K562 (cell line): Measurements from ENCODE around the gene NTPCR.

Source experiments
- ATF3 ChIP-seq, 2 experiments: fragments of 450-650 bp in 1 of 2; sonication (generic) in 1 of 2; formaldehyde crosslinking in 1 of 2; IDR thresholded peaks in 1 of 2; conservative IDR thresholded peaks in 1 of 2; 2 replicates each; pipeline versions ENCODE4 v1.6.1 to v1.8.1; 2016 to 2023; ENCODE audit warnings: mild to moderate bottlenecking in 2 of 2, moderate library complexity in 2 of 2, inconsistent platforms in 1 of 2, missing genetic modification reagents in 1 of 2
- ATF7 ChIP-seq: fragments of 450-650 bp; IDR thresholded peaks from 2 replicates; pipeline ENCODE4 v1.7.1; 2014; ENCODE audit warnings: mild to moderate bottlenecking, moderate library complexity
- BACH1 ChIP-seq: fragments of 200-800 bp; sonication (Bioruptor generic); IDR thresholded peaks from 2 replicates; pipeline ENCODE4 v1.6.1; 2016; ENCODE audit warnings: missing genetic modification characterization, missing compliant biosample characterization
- CTCF ChIP-seq, 3 experiments: IDR thresholded peaks in 2 of 3; conservative IDR thresholded peaks in 1 of 3; 2 replicates each; pipeline ENCODE4 v1.5.1; 2011 to 2012; ENCODE audit warnings: low read length in 3 of 3, mild to moderate bottlenecking in 3 of 3, control low read depth in 2 of 3, improper control_type of control experiment in 1 of 3, inconsistent platforms in 1 of 3, low read depth in 1 of 3, mixed read lengths in 1 of 3, moderate library complexity in 1 of 3; ENCODE audit not compliant: insufficient read depth in 2 of 3
- NFYB ChIP-seq: IDR thresholded peaks from 2 replicates; pipeline ENCODE4 v1.6.1; 2011; ENCODE audit warnings: mild to moderate bottlenecking, moderate library complexity; ENCODE audit not compliant: insufficient read length; ENCODE audit errors: extremely low read depth
- NR2C2 ChIP-seq, 2 experiments: fragments of 200-800 bp in 1 of 2; sonication (Bioruptor generic) in 1 of 2; sonication (generic) in 1 of 2; formaldehyde crosslinking in 1 of 2; IDR thresholded peaks; 2 replicates each; pipeline versions ENCODE4 v1.6.1 to v1.8.0; 2016 to 2022; ENCODE audit warnings: mild to moderate bottlenecking in 1 of 2, missing compliant biosample characterization in 1 of 2, missing genetic modification characterization in 1 of 2, missing genetic modification reagents in 1 of 2
- RBM39 ChIP-seq: fragments of 200-400 bp; formaldehyde crosslinking; optimal IDR thresholded peaks from 2 replicates; pipeline ENCODE3; 2018; ENCODE audit warnings: low read depth, low read length
- RFX5 ChIP-seq: IDR thresholded peaks from 2 replicates; pipeline ENCODE4 v1.6.1; 2011; ENCODE audit warnings: low read depth, mild to moderate bottlenecking, improper control_type of control experiment, low read length
- USF1 ChIP-seq: sonication (generic); formaldehyde crosslinking; IDR thresholded peaks from 2 replicates; pipeline ENCODE4 v1.9.0; 2022; ENCODE audit warnings: mild to moderate bottlenecking, missing genetic modification reagents

- no peak for TF ChIP-seq USF1 (CRISPR knock-in tag)
- TF ChIP-seq ATF7: no peak
- no peak for TF ChIP-seq CTCF (IDR thresholded peaks at IDR 0.05 in 2 of 3, conservative IDR thresholded peaks at IDR 0.05 in 1 of 3; ENCODE audit: insufficient read depth in 2 of 3, low read depth in 1 of 3, low read length in 3 of 3)
- TF ChIP-seq NR2C2 (CRISPR knock-in tag; IDR thresholded peaks at IDR 0.05): no peak
- no peak for TF ChIP-seq NR2C2 (tag; IDR thresholded peaks at IDR 0.05)
- TF ChIP-seq RBM39: no peak
- TF ChIP-seq ATF3 (IDR thresholded peaks at IDR 0.05): no peak
- no peak for TF ChIP-seq ATF3 (CRISPR knock-in tag; conservative IDR thresholded peaks at IDR 0.05)
- no peak for TF ChIP-seq RFX5
- TF ChIP-seq BACH1 (tag): no peak
- TF ChIP-seq NFYB: no peak
Measured at GRCh38 chr1:232921381-232921780, 29.0 kb upstream of the NTPCR start.
